HUES64 (cell line): Measurements from ENCODE around the gene NRSN1.

Experiments
- H3K27ac ChIP-seq: 2 replicates; pipeline ENCODE4 v1.7.0; 2013; ENCODE audit warnings: low read depth, low read length, inconsistent platforms
- H3K27me3 ChIP-seq: 2 replicates; pipeline ENCODE4 v1.6.1; 2013; ENCODE audit warnings: mild to moderate bottlenecking, low read length; ENCODE audit not compliant: insufficient read depth
- H3K36me3 ChIP-seq: 2 replicates; pipeline ENCODE4 v1.6.1; 2013; ENCODE audit warnings: mild to moderate bottlenecking, low read length; ENCODE audit not compliant: insufficient read depth
- H3K4me1 ChIP-seq: 2 replicates; pipeline ENCODE4 v1.6.1; 2013; ENCODE audit warnings: mild to moderate bottlenecking, low read length, moderate library complexity; ENCODE audit not compliant: insufficient read depth
- H3K4me3 ChIP-seq: 2 replicates; pipeline ENCODE4 v1.5.1; 2013; ENCODE audit warnings: mild to moderate bottlenecking, low read length, moderate library complexity
- H3K9ac ChIP-seq: 2 replicates; pipeline ENCODE4 v1.6.1; 2013; ENCODE audit warnings: mild to moderate bottlenecking, low read depth, low read length
- H3K9me3 ChIP-seq: 2 replicates; pipeline ENCODE4 v1.6.1; 2013; ENCODE audit warnings: low read depth, low read length; ENCODE audit not compliant: insufficient read depth
- WGBS: fragments of 150-250, 120-280 bp; methylation state at CpG from one replicate; pipeline ENCODE4 v1.1.7; 2013; ENCODE audit warnings: missing lambda C conversion rate; 5-methylcytosine and 5-hydroxymethylcytosine counted together

NRSN1 gene

GRCh38 chr6:24183584-24183983 lies 57.6 kb downstream of the NRSN1 start:
- 82% methylated on average over 10 of the region's 10 CpGs for WGBS
- Histone ChIP-seq H3K27ac (no peak overlapping the region), H3K4me1 (no peaks in the 10 kb centered on the region), H3K36me3 (no peaks in the 10 kb centered on the region), H3K9ac (no peak overlapping the region), H3K9me3 (peaks cover 13% of the 10 kb centered on the region), H3K4me3 (no peak overlapping the region), H3K27me3 (no peaks in the 10 kb centered on the region)

GRCh38 chr6:24186349-24186748 lies 60.3 kb downstream of the NRSN1 start:
- no peaks in the 10 kb centered on the region for H3K36me3 ChIP-seq
- H3K9ac ChIP-seq = no peak overlapping the region
- peaks cover 13% of the 10 kb centered on the region for H3K9me3 ChIP-seq
- no peak overlapping the region for H3K4me3 ChIP-seq
- WGBS = 84% methylated on average over 7 of the region's 7 CpGs
- no peaks in the 10 kb centered on the region for H3K4me1 ChIP-seq
- no peaks in the 10 kb centered on the region for H3K27me3 ChIP-seq
- no peak overlapping the region for H3K27ac ChIP-seq

GRCh38 chr6:24187965-24188577 lies 62.1 kb downstream of the NRSN1 start:
- no peaks in the 10 kb centered on the region for H3K27me3 ChIP-seq
- H3K36me3 ChIP-seq = no peaks in the 10 kb centered on the region
- no peak overlapping the region for H3K27ac ChIP-seq
- peaks cover under 1% of the 10 kb centered on the region; the same call in 1 of the 2 replicates for H3K9me3 ChIP-seq
- no peak overlapping the region for H3K9ac ChIP-seq
- no peak overlapping the region for H3K4me3 ChIP-seq
- H3K4me1 ChIP-seq = no peaks in the 10 kb centered on the region

- WGBS = 100% methylated on average over 5 of the region's 8 CpGs
- no peaks in the 10 kb centered on the region for H3K9me3 ChIP-seq
- no peaks in the 10 kb centered on the region for H3K36me3 ChIP-seq
- H3K4me1 ChIP-seq = no peaks in the 10 kb centered on the region
- H3K27ac ChIP-seq = no peak overlapping the region
- no peak overlapping the region for H3K4me3 ChIP-seq
- no peaks in the 10 kb centered on the region for H3K27me3 ChIP-seq
- no peak overlapping the region for H3K9ac ChIP-seq
Observed at GRCh38 chr6:24188578-24189080, 62.6 kb downstream of the NRSN1 start.

GRCh38 chr6:24191346-24191745 lies 65.3 kb downstream of the NRSN1 start:
- H3K36me3 ChIP-seq = no peaks in the 10 kb centered on the region
- H3K27ac ChIP-seq = no peak overlapping the region
- H3K27me3 ChIP-seq = no peaks in the 10 kb centered on the region
- H3K9me3 ChIP-seq = no peaks in the 10 kb centered on the region
- H3K4me1 ChIP-seq = no peaks in the 10 kb centered on the region
- WGBS = 50% methylated on average over 2 of the region's 2 CpGs
- no peak overlapping the region for H3K9ac ChIP-seq
- no peak overlapping the region for H3K4me3 ChIP-seq

GRCh38 chr6:24193364-24193763 lies 67.3 kb downstream of the NRSN1 start:
- no peak overlapping the region for H3K4me3 ChIP-seq
- H3K4me1 ChIP-seq = no peaks in the 10 kb centered on the region
- H3K27me3 ChIP-seq = no peaks in the 10 kb centered on the region
- no peak overlapping the region for H3K9ac ChIP-seq
- H3K36me3 ChIP-seq = no peaks in the 10 kb centered on the region
- no peak overlapping the region for H3K27ac ChIP-seq
- H3K9me3 ChIP-seq = no peaks in the 10 kb centered on the region

- no peaks in the 10 kb centered on the region for H3K27me3 ChIP-seq
- no peak overlapping the region for H3K27ac ChIP-seq
- no peak overlapping the region for H3K9ac ChIP-seq
- H3K4me3 ChIP-seq = no peak overlapping the region
- 96% methylated on average over 2 of the region's 2 CpGs for WGBS
- H3K36me3 ChIP-seq = no peaks in the 10 kb centered on the region
- no peaks in the 10 kb centered on the region for H3K4me1 ChIP-seq
- no peaks in the 10 kb centered on the region for H3K9me3 ChIP-seq
Observed at GRCh38 chr6:24194978-24195700, 69.1 kb downstream of the NRSN1 start.

- no peak overlapping the region for H3K27ac ChIP-seq
- H3K9ac ChIP-seq = no peak overlapping the region
- H3K27me3 ChIP-seq = no peaks in the 10 kb centered on the region
- no peak overlapping the region for H3K4me3 ChIP-seq
- H3K9me3 ChIP-seq = no peaks in the 10 kb centered on the region
- WGBS = 94% methylated on average over 3 of the region's 3 CpGs
- no peaks in the 10 kb centered on the region for H3K36me3 ChIP-seq
- H3K4me1 ChIP-seq = no peaks in the 10 kb centered on the region
Observed at GRCh38 chr6:24195836-24196597, 70.0 kb downstream of the NRSN1 start.
